Dedifferentiated amniotic fluid mesenchymal stem cell (primary cell): ENCODE data around the gene UGT2B15.
"Not testable (repeated sequence)": the region's sequence is repeated elsewhere in the genome, so short reads cannot be mapped to it uniquely, and the experiment has no call there.

Source experiments
- DNase-seq: peaks from one replicate; pipeline ENCODE4 v3.0.0-alpha.2; 2016; ENCODE audit errors: extremely low spot score

UGT2B15 gene

GRCh38 chr4:68655764-68656444 lies 14.5 kb downstream of the UGT2B15 start:
- no peak for DNase-seq

- DNase-seq, result no peak
These were observed 15.3 kb downstream of the UGT2B15 start for GRCh38 chr4:68654946-68655721.

- no peak for DNase-seq
These were observed 18.5 kb downstream of the UGT2B15 start for GRCh38 chr4:68651932-68652331.

GRCh38 chr4:68630371-68630770 lies 40.1 kb downstream of the UGT2B15 start:
- no peak for DNase-seq

- DNase-seq, result not testable (repeated sequence)
These were observed 47.7 kb downstream of the UGT2B15 start for GRCh38 chr4:68622731-68623130.

- DNase-seq, result no peak
These were observed 53.3 kb downstream of the UGT2B15 start for GRCh38 chr4:68617003-68617698.

- no peak for DNase-seq
These were observed 54.6 kb downstream of the UGT2B15 start for GRCh38 chr4:68615699-68616422.

GRCh38 chr4:68613752-68614151 lies 56.7 kb downstream of the UGT2B15 start:
- DNase-seq, result no peak

GRCh38 chr4:68606240-68606639 lies 64.2 kb downstream of the UGT2B15 start:
- DNase-seq, result no peak

- DNase-seq, result no peak
These were observed 71.3 kb downstream of the UGT2B15 start for GRCh38 chr4:68599150-68599549.

GRCh38 chr4:68597482-68597881 lies 73.0 kb downstream of the UGT2B15 start:
- DNase-seq, result no peak
